Measurements from ENCODE around the gene TTYH2.
"Not testable (repeated sequence)": the region's sequence is repeated elsewhere in the genome, so short reads cannot be mapped to it uniquely, and the experiment has no call there.

Gene TTYH2

DNA sequence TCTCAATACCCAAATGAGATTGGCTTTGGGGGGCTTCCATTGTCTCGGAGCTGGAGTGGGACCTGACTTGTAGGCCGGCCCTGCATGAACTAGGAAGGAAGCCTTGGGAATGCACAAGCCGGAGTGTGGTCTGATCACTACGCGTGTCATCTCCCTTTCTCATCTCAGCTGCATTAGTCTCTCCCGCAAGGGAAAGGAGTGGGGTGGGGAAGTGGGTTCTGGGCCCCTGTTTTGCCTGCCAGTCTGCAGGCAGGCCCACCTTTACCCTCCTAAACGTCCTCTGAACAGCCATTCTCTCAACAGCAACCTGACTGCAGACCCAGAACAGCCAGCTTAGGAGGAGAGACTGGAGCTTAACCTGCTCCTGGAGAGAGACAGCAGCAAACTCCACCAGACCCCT is 49.2 kb downstream of the TTYH2 start:
- no peak overlapping the region for H3K4me3 ChIP-seq (ENCODE audit: insufficient read depth in 1 of 2, low read depth in 1 of 2, low read length in 2 of 2)
- WGBS, result 87% methylated on average over 7 of the region's 7 CpGs
- H3K9ac ChIP-seq (ENCODE audit: low read length), result no peak overlapping the region
- no peaks in the 10 kb centered on the region for H3K9me3 ChIP-seq (ENCODE audit: control insufficient read depth, low read length)
- no peak overlapping the region for H3K18ac ChIP-seq (ENCODE audit: low read depth in 1 of 2, low read length in 2 of 2)
- no peak overlapping the region for H2AK5ac ChIP-seq (ENCODE audit: low read length, severe bottlenecking)
- H3K27me3 ChIP-seq (ENCODE audit: control insufficient read depth in 1 of 2, insufficient read depth in 1 of 2, low read length in 2 of 2), result peaks cover 16 to 41% of the 10 kb centered on the region in 2 experiments
- H2BK15ac ChIP-seq (ENCODE audit: low read depth, poor library complexity, severe bottlenecking), result no peak overlapping the region
- no peak overlapping the region for H3K14ac ChIP-seq (ENCODE audit: low read length in 2 of 2)
- H2BK12ac ChIP-seq (ENCODE audit: low read length in 2 of 2), result no peak overlapping the region
- no peak overlapping the region for H3K4ac ChIP-seq (ENCODE audit: low read depth in 1 of 2, low read length in 2 of 2)
- no peak overlapping the region for H2BK5ac ChIP-seq (ENCODE audit: low read depth, low read length, poor library complexity, severe bottlenecking)
- H3K27ac ChIP-seq (ENCODE audit: low read length, poor library complexity, severe bottlenecking), result no peak overlapping the region
- no peak overlapping the region for H3K4me2 ChIP-seq (ENCODE audit: low read length, poor library complexity, severe bottlenecking)
- DNase-seq, result no peak
- no peak overlapping the region for H4K8ac ChIP-seq (ENCODE audit: low read length)
- H3K79me1 ChIP-seq (replicated peaks; ENCODE audit: low read length, poor library complexity, severe bottlenecking), result no peaks in the 10 kb centered on the region
- H3K36me3 ChIP-seq (ENCODE audit: control insufficient read depth in 1 of 2, insufficient read depth in 2 of 2, low read depth in 1 of 2, low read length in 2 of 2), result no peaks in the 10 kb centered on the region
- H3K23ac ChIP-seq (ENCODE audit: low read length in 2 of 2), result no peak overlapping the region
- H3K4me1 ChIP-seq (ENCODE audit: control insufficient read depth, insufficient read depth, low read depth, low read length), result peaks cover 2% of the 10 kb centered on the region
- no peak overlapping the region for H2AFZ ChIP-seq (ENCODE audit: low read depth, low read length)
- H4K91ac ChIP-seq (ENCODE audit: low read length), result no peak overlapping the region
- no peak overlapping the region for H2BK120ac ChIP-seq (ENCODE audit: low read depth, low read length)

DNA sequence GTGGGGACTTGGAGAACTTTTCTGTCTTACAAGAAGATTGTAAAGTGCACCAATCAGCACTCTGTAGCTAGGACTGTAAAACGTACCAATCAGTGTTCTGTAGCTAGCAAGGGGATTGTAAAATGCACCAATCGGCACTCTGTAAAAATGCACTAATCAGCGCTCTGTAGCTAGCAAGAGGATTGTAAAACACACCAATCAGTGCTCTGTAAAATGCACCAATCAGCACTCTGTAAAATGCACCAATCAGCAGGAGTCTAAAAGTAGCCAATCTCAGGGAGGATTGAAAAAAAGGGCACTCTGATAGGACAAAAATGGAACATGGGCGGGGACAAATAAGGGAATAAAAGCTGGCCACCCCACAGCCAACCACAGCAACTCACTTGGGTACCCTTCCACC is 53.7 kb downstream of the TTYH2 start:
- H3K4me2 ChIP-seq (ENCODE audit: low read length, poor library complexity, severe bottlenecking); H4K8ac ChIP-seq (ENCODE audit: low read length); H3K14ac ChIP-seq (ENCODE audit: low read length in 2 of 2); H2BK5ac ChIP-seq (ENCODE audit: low read depth, low read length, poor library complexity, severe bottlenecking); H3K27ac ChIP-seq (ENCODE audit: low read length, poor library complexity, severe bottlenecking); H2AFZ ChIP-seq (ENCODE audit: low read depth, low read length); H3K79me1 ChIP-seq (replicated peaks; ENCODE audit: low read length, poor library complexity, severe bottlenecking); H3K23ac ChIP-seq (ENCODE audit: low read length in 2 of 2); H4K91ac ChIP-seq (ENCODE audit: low read length); H3K9ac ChIP-seq (ENCODE audit: low read length); H3K9me3 ChIP-seq (ENCODE audit: control insufficient read depth, low read length); H2BK120ac ChIP-seq (ENCODE audit: low read depth, low read length); H3K4me1 ChIP-seq (ENCODE audit: control insufficient read depth, insufficient read depth, low read depth, low read length); H3K4me3 ChIP-seq (ENCODE audit: insufficient read depth in 1 of 2, low read depth in 1 of 2, low read length in 2 of 2); H2BK15ac ChIP-seq (ENCODE audit: low read depth, poor library complexity, severe bottlenecking); DNase-seq; H2BK12ac ChIP-seq (ENCODE audit: low read length in 2 of 2); H2AK5ac ChIP-seq (ENCODE audit: low read length, severe bottlenecking); H3K18ac ChIP-seq (ENCODE audit: low read depth in 1 of 2, low read length in 2 of 2); H3K4ac ChIP-seq (ENCODE audit: low read depth in 1 of 2, low read length in 2 of 2); H3K36me3 ChIP-seq (ENCODE audit: control insufficient read depth in 1 of 2, insufficient read depth in 2 of 2, low read depth in 1 of 2, low read length in 2 of 2): not testable (repeated sequence)
- 81% methylated on average over 4 of the region's 4 CpGs for WGBS
- peaks cover 4 to 45% of the 10 kb centered on the region in 2 experiments for H3K27me3 ChIP-seq (ENCODE audit: control insufficient read depth in 1 of 2, insufficient read depth in 1 of 2, low read length in 2 of 2)

DNA sequence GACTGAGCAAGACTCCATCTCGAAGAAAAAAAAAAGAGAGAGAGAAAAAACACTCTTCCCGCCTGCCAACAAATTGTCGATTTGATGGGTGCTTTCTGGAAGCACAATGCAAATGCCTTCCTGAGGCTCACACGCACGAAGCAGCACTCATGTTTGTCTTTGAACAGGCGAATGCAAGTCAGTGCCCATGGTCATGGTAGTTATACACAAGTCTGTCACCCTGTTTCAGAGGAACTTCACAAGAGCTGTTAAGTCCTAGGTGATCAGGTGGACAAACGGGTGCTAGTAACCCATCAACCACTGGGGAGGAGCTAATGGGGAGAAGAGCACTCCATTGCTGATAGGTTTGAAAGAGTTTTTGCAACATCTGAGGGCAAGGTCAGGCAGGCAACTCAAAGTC is 54.2 kb downstream of the TTYH2 start:
- H2BK120ac ChIP-seq (ENCODE audit: low read depth, low read length), result no peak overlapping the region
- H2AFZ ChIP-seq (ENCODE audit: low read depth, low read length), result no peak overlapping the region
- no peak overlapping the region for H3K4me2 ChIP-seq (ENCODE audit: low read length, poor library complexity, severe bottlenecking)
- no peaks in the 10 kb centered on the region for H3K36me3 ChIP-seq (ENCODE audit: control insufficient read depth in 1 of 2, insufficient read depth in 2 of 2, low read depth in 1 of 2, low read length in 2 of 2)
- no peaks in the 10 kb centered on the region for H3K4me1 ChIP-seq (ENCODE audit: control insufficient read depth, insufficient read depth, low read depth, low read length)
- H3K23ac ChIP-seq (ENCODE audit: low read length in 2 of 2), result no peak overlapping the region
- H4K91ac ChIP-seq (ENCODE audit: low read length), result no peak overlapping the region
- H3K9ac ChIP-seq (ENCODE audit: low read length), result no peak overlapping the region
- H2BK5ac ChIP-seq (ENCODE audit: low read depth, low read length, poor library complexity, severe bottlenecking), result no peak overlapping the region
- 86% methylated on average over 7 of the region's 7 CpGs for WGBS
- no peak overlapping the region for H2BK12ac ChIP-seq (ENCODE audit: low read length in 2 of 2)
- H4K8ac ChIP-seq (ENCODE audit: low read length), result no peak overlapping the region
- no peak overlapping the region for H3K4me3 ChIP-seq (ENCODE audit: insufficient read depth in 1 of 2, low read depth in 1 of 2, low read length in 2 of 2)
- no peak overlapping the region for H2BK15ac ChIP-seq (ENCODE audit: low read depth, poor library complexity, severe bottlenecking)
- H3K79me1 ChIP-seq (replicated peaks; ENCODE audit: low read length, poor library complexity, severe bottlenecking), result no peaks in the 10 kb centered on the region
- peaks cover 5 to 47% of the 10 kb centered on the region in 2 experiments for H3K27me3 ChIP-seq (ENCODE audit: control insufficient read depth in 1 of 2, insufficient read depth in 1 of 2, low read length in 2 of 2)
- no peak overlapping the region for H2AK5ac ChIP-seq (ENCODE audit: low read length, severe bottlenecking)
- H3K4ac ChIP-seq (ENCODE audit: low read depth in 1 of 2, low read length in 2 of 2), result no peak overlapping the region
- no peak overlapping the region for H3K14ac ChIP-seq (ENCODE audit: low read length in 2 of 2)
- no peak for DNase-seq
- H3K18ac ChIP-seq (ENCODE audit: low read depth in 1 of 2, low read length in 2 of 2), result no peak overlapping the region
- no peaks in the 10 kb centered on the region for H3K9me3 ChIP-seq (ENCODE audit: control insufficient read depth, low read length)
- H3K27ac ChIP-seq (ENCODE audit: low read length, poor library complexity, severe bottlenecking), result no peak overlapping the region

DNA sequence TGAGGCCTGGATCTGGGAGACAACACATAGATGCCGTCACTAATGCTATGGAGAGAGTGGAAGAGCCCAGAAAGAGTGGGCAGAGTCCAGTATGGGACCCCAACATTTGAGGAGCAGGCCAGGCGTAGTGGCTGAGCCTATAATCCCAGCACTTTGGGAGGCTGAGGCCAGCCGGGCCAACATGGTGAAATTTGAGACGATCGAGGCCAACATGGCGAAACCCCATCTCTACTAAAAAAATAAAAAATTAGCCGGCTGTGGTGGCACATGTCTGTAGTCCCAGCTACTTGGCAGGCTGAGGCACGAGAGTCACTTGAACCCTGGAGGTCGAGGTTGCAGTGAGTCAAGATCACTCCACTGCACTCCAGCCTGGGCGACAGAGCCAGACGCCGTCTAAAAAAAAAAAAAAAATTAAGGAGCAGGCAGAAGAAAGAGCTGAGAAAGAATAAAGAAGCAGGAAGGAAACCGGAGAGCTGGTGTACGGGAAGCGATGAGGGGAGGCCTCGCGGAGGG is 54.7 kb downstream of the TTYH2 start:
- Histone ChIP-seq H4K91ac (ENCODE audit: low read length) (no peak overlapping the region), H2AFZ (ENCODE audit: low read depth, low read length) (no peak overlapping the region), H2BK12ac (ENCODE audit: low read length in 2 of 2) (no peak overlapping the region), H3K27ac (ENCODE audit: low read length, poor library complexity, severe bottlenecking) (no peak overlapping the region), H3K36me3 (ENCODE audit: control insufficient read depth in 1 of 2, insufficient read depth in 2 of 2, low read depth in 1 of 2, low read length in 2 of 2) (no peaks in the 10 kb centered on the region), H3K4me3 (ENCODE audit: insufficient read depth in 1 of 2, low read depth in 1 of 2, low read length in 2 of 2) (no peak overlapping the region), H2BK120ac (ENCODE audit: low read depth, low read length) (no peak overlapping the region), H3K9me3 (ENCODE audit: control insufficient read depth, low read length) (no peaks in the 10 kb centered on the region), H4K8ac (ENCODE audit: low read length) (no peak overlapping the region), H3K79me1 (replicated peaks; ENCODE audit: low read length, poor library complexity, severe bottlenecking) (no peaks in the 10 kb centered on the region), H3K4me1 (ENCODE audit: control insufficient read depth, insufficient read depth, low read depth, low read length) (peaks cover 2% of the 10 kb centered on the region), H3K18ac (ENCODE audit: low read depth in 1 of 2, low read length in 2 of 2) (no peak overlapping the region), H2BK15ac (ENCODE audit: low read depth, poor library complexity, severe bottlenecking) (no peak overlapping the region), H3K4ac (ENCODE audit: low read depth in 1 of 2, low read length in 2 of 2) (no peak overlapping the region), H3K27me3 (ENCODE audit: control insufficient read depth in 1 of 2, insufficient read depth in 1 of 2, low read length in 2 of 2) (peaks cover 9 to 43% of the 10 kb centered on the region in 2 experiments), H3K4me2 (ENCODE audit: low read length, poor library complexity, severe bottlenecking) (no peak overlapping the region), H3K23ac (ENCODE audit: low read length in 2 of 2) (no peak overlapping the region), H2AK5ac (ENCODE audit: low read length, severe bottlenecking) (no peak overlapping the region), H2BK5ac (ENCODE audit: low read depth, low read length, poor library complexity, severe bottlenecking) (no peak overlapping the region), H3K9ac (ENCODE audit: low read length) (no peak overlapping the region), H3K14ac (ENCODE audit: low read length in 2 of 2) (no peak overlapping the region)
- DNase-seq, result no peak
- WGBS, result 70% methylated on average over 16 of the region's 17 CpGs
